ENCODE results near the gene CBLN3.
A peak's percentile ranks its signal among the peaks of the same experiment; 100 is the strongest.

Gene CBLN3

DNA sequence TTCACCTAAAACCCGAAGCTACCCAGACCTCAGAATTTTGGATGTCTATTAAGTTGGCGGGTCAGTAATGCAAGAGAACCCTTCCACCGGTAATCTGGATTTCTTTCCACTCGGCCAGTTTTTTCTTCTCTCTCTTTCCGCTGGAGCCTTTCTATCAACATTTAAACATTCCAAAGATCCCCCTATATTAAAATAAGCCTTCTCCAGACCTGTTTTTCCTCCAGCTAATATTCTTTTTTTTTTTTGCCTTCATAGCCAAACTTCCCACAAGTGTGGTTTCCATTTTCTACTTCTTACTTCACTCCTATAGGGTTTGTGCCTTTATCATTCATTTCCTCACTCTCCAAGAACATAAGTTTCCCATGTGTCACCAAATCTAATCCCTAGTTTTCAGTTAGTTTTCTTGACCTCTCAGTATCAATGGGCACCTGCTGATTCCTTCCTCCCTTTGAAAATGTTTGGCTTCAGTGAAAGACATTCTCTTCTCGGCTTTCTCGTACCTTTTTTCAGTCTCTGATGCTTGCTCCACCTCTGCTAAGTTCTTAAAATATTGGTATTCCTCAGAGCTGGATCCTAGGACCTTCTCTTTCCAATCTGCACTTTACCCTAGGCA is 13.7 kb upstream of the CBLN3 start:
- peak in 1 of 2 donors; percentile 32 for DNase-seq
- Histone ChIP-seq H3K79me2 (ENCODE audit: control insufficient read depth, insufficient read depth, low read length, poor library complexity) (peaks cover 6% of the 10 kb centered on the region), H4K8ac (ENCODE audit: low read depth, low read length) (peak overlapping the region; percentile 62), H3K4me1 (ENCODE audit: control insufficient read depth in 1 of 2, insufficient read depth in 2 of 2, low read length in 2 of 2) (peaks cover 4 to 6% of the 10 kb centered on the region in 2 experiments), H3K23ac (ENCODE audit: low read length) (no peak overlapping the region), H4K91ac (ENCODE audit: low read depth, low read length) (no peak overlapping the region), H2BK120ac (ENCODE audit: insufficient read depth, low read length, poor library complexity) (no peak overlapping the region), H3K27ac (ENCODE audit: low read depth, low read length) (peak overlapping the region; percentile 34), H3K27me3 (ENCODE audit: insufficient read depth, low read length) (no peaks in the 10 kb centered on the region), H3K36me3 (ENCODE audit: control insufficient read depth in 1 of 2, insufficient read depth in 2 of 2, low read length in 2 of 2) (peaks cover 16 to 25% of the 10 kb centered on the region in 2 experiments), H3K9me3 (ENCODE audit: insufficient read depth, low read depth, low read length) (no peaks in the 10 kb centered on the region), H3K9ac (ENCODE audit: low read length) (peak overlapping the region; percentile 84), H2BK12ac (ENCODE audit: low read length) (no peak overlapping the region), H2AFZ (ENCODE audit: insufficient read depth, low read length, poor library complexity) (no peak overlapping the region), H2AK5ac (ENCODE audit: low read length) (no peak overlapping the region), H3K4ac (ENCODE audit: low read depth, low read length) (no peak overlapping the region), H4K12ac (ENCODE audit: low read depth, low read length) (no peak overlapping the region), H2BK5ac (ENCODE audit: low read depth, low read length, poor library complexity) (no peak overlapping the region), H3K79me1 (ENCODE audit: low read length) (peaks cover 9% of the 10 kb centered on the region), H3K4me2 (ENCODE audit: low read length) (peak overlapping the region; percentile 60), H3K14ac (ENCODE audit: low read length) (no peak overlapping the region), H3K18ac (ENCODE audit: low read length) (no peak overlapping the region), H3K4me3 (ENCODE audit: low read depth, low read length) (no peak overlapping the region)
- WGBS (ENCODE audit: extremely low coverage, insufficient coverage, insufficient read length) = no CpG with 5 or more reads among the region's 7 CpGs

GRCh38 chr14:24442240-24443052 is 13.0 kb upstream of the CBLN3 start, which contains the start of gene SDR39U1:
TSS of gene SDR39U1 (minus strand) at chr14:24442776. CDS start at chr14:24442769, 7 bp downstream.
- Histone ChIP-seq H3K4me1 (ENCODE audit: control insufficient read depth in 1 of 2, insufficient read depth in 2 of 2, low read length in 2 of 2) (peaks cover 4 to 6% of the 10 kb centered on the region in 2 experiments), H2BK12ac (ENCODE audit: low read length) (peak within 1 kb of the TSS; percentile 12), H3K14ac (ENCODE audit: low read length) (peak within 1 kb of the TSS; percentile 98), H3K79me1 (ENCODE audit: low read length) (peaks cover 9% of the 10 kb centered on the region), H4K12ac (ENCODE audit: low read depth, low read length) (peak within 1 kb of the TSS; percentile 93), H3K36me3 (ENCODE audit: control insufficient read depth in 1 of 2, insufficient read depth in 2 of 2, low read length in 2 of 2) (peaks cover 20 to 31% of the 10 kb centered on the region in 2 experiments), H3K18ac (ENCODE audit: low read length) (peak within 1 kb of the TSS; percentile 90), H3K9ac (ENCODE audit: low read length) (peak within 1 kb of the TSS; percentile 94), H3K79me2 (ENCODE audit: control insufficient read depth, insufficient read depth, low read length, poor library complexity) (peaks cover 6% of the 10 kb centered on the region), H2BK5ac (ENCODE audit: low read depth, low read length, poor library complexity) (peak within 1 kb of the TSS; percentile 88), H3K9me3 (ENCODE audit: insufficient read depth, low read depth, low read length) (no peaks in the 10 kb centered on the region), H4K8ac (ENCODE audit: low read depth, low read length) (peak within 1 kb of the TSS; percentile 98), H3K4ac (ENCODE audit: low read depth, low read length) (peak within 1 kb of the TSS; percentile 78), H2BK120ac (ENCODE audit: insufficient read depth, low read length, poor library complexity) (peak within 1 kb of the TSS; percentile 87), H2AK5ac (ENCODE audit: low read length) (peak within 1 kb of the TSS; percentile 85), H3K27me3 (ENCODE audit: insufficient read depth, low read length) (no peaks in the 10 kb centered on the region), H3K23ac (ENCODE audit: low read length) (no peak within 1 kb of the TSS), H3K4me2 (ENCODE audit: low read length) (peak within 1 kb of the TSS; percentile 93), H3K4me3 (ENCODE audit: low read depth, low read length) (peak within 1 kb of the TSS; percentile 78), H2AFZ (ENCODE audit: insufficient read depth, low read length, poor library complexity) (peak within 1 kb of the TSS; percentile 86), H4K91ac (ENCODE audit: low read depth, low read length) (peak within 1 kb of the TSS; percentile 97), H3K27ac (ENCODE audit: low read depth, low read length) (peak within 1 kb of the TSS; percentile 96)
- WGBS (ENCODE audit: extremely low coverage, insufficient coverage, insufficient read length) = no CpG with 5 or more reads among the region's 52 CpGs
- DNase-seq = peak; percentile 99 to 100

DNA sequence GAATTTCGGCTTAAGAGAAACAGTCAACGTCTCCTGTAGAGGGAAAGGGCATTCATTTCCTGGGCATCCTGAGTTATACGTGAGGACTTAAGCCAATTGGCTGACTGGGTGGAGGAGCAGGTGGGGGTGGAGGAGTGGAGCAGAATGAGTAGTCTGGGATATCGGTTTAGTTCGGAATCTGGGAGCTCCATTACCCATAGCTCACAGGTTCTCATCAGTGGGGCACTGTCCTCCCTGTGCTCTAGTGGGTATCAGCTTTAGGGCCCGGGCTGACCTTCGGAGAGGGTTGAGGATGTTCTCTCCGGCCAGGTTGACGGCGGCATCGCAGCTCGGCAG is 12.4 kb upstream of the CBLN3 start:
- Histone ChIP-seq H3K9me3 (ENCODE audit: insufficient read depth, low read depth, low read length) (no peaks in the 10 kb centered on the region), H4K91ac (ENCODE audit: low read depth, low read length) (peak overlapping the region; percentile 97), H4K8ac (ENCODE audit: low read depth, low read length) (peak overlapping the region; percentile 98), H3K36me3 (ENCODE audit: control insufficient read depth in 1 of 2, insufficient read depth in 2 of 2, low read length in 2 of 2) (peaks cover 26 to 37% of the 10 kb centered on the region in 2 experiments), H3K79me1 (ENCODE audit: low read length) (peaks cover 9% of the 10 kb centered on the region), H3K27me3 (ENCODE audit: insufficient read depth, low read length) (no peaks in the 10 kb centered on the region), H2AK5ac (ENCODE audit: low read length) (peak overlapping the region; percentile 85), H3K4me3 (ENCODE audit: low read depth, low read length) (peak overlapping the region; percentile 78), H2AFZ (ENCODE audit: insufficient read depth, low read length, poor library complexity) (peak overlapping the region; percentile 86), H3K27ac (ENCODE audit: low read depth, low read length) (peak overlapping the region; percentile 59), H2BK120ac (ENCODE audit: insufficient read depth, low read length, poor library complexity) (peak overlapping the region; percentile 66), H3K14ac (ENCODE audit: low read length) (peak overlapping the region; percentile 85), H2BK5ac (ENCODE audit: low read depth, low read length, poor library complexity) (peak overlapping the region; percentile 44), H4K12ac (ENCODE audit: low read depth, low read length) (peak overlapping the region; percentile 93), H3K4me2 (ENCODE audit: low read length) (peak overlapping the region; percentile 93), H2BK12ac (ENCODE audit: low read length) (no peak overlapping the region), H3K4me1 (ENCODE audit: control insufficient read depth in 1 of 2, insufficient read depth in 2 of 2, low read length in 2 of 2) (peaks cover 4 to 6% of the 10 kb centered on the region in 2 experiments), H3K23ac (ENCODE audit: low read length) (no peak overlapping the region), H3K9ac (ENCODE audit: low read length) (peak overlapping the region; percentile 72), H3K18ac (ENCODE audit: low read length) (peak overlapping the region; percentile 88), H3K4ac (ENCODE audit: low read depth, low read length) (peak overlapping the region; percentile 78), H3K79me2 (ENCODE audit: control insufficient read depth, insufficient read depth, low read length, poor library complexity) (peaks cover 6% of the 10 kb centered on the region)
- peak in 1 of 2 donors; percentile 18 for DNase-seq
- no CpG with 5 or more reads among the region's 12 CpGs for WGBS (ENCODE audit: extremely low coverage, insufficient coverage, insufficient read length)

DNA sequence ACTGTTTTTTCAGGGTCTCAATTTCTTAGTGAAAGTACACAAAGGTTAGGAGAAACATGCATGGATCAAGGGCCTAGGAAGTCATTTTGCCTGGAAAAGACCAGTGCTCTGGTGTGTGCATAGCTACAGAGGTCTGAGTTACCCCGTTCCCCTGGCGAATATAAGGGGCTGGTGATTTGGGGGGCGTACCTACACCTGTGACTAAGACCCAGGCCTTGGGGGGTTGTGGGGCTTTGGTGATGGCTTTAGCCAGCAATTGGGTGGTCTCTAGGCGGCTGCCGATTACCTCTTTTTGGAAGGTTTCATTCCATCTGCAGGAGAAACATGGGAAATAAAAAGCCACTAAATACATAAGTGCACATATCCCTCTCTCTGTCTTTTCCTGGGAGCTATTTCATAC is 12.0 kb upstream of the CBLN3 start:
- Histone ChIP-seq H3K27ac (ENCODE audit: low read depth, low read length) (no peak overlapping the region), H3K79me1 (ENCODE audit: low read length) (peaks cover 9% of the 10 kb centered on the region), H2BK5ac (ENCODE audit: low read depth, low read length, poor library complexity) (no peak overlapping the region), H3K79me2 (ENCODE audit: control insufficient read depth, insufficient read depth, low read length, poor library complexity) (peaks cover 6% of the 10 kb centered on the region), H3K9ac (ENCODE audit: low read length) (no peak overlapping the region), H3K4me1 (ENCODE audit: control insufficient read depth in 1 of 2, insufficient read depth in 2 of 2, low read length in 2 of 2) (peaks cover 4 to 6% of the 10 kb centered on the region in 2 experiments), H3K18ac (ENCODE audit: low read length) (no peak overlapping the region), H3K4ac (ENCODE audit: low read depth, low read length) (no peak overlapping the region), H3K27me3 (ENCODE audit: insufficient read depth, low read length) (no peaks in the 10 kb centered on the region), H3K4me2 (ENCODE audit: low read length) (peak overlapping the region; percentile 93), H3K23ac (ENCODE audit: low read length) (no peak overlapping the region), H3K14ac (ENCODE audit: low read length) (no peak overlapping the region), H3K4me3 (ENCODE audit: low read depth, low read length) (no peak overlapping the region), H3K9me3 (ENCODE audit: insufficient read depth, low read depth, low read length) (no peaks in the 10 kb centered on the region), H3K36me3 (ENCODE audit: control insufficient read depth in 1 of 2, insufficient read depth in 2 of 2, low read length in 2 of 2) (peaks cover 26 to 40% of the 10 kb centered on the region in 2 experiments), H4K91ac (ENCODE audit: low read depth, low read length) (no peak overlapping the region), H2BK12ac (ENCODE audit: low read length) (no peak overlapping the region), H4K8ac (ENCODE audit: low read depth, low read length) (no peak overlapping the region), H2AK5ac (ENCODE audit: low read length) (no peak overlapping the region), H2BK120ac (ENCODE audit: insufficient read depth, low read length, poor library complexity) (no peak overlapping the region), H4K12ac (ENCODE audit: low read depth, low read length) (no peak overlapping the region), H2AFZ (ENCODE audit: insufficient read depth, low read length, poor library complexity) (no peak overlapping the region)
- no peak for DNase-seq
- WGBS (ENCODE audit: extremely low coverage, insufficient coverage, insufficient read length) = no CpG with 5 or more reads among the region's 5 CpGs
